Neural cell (in vitro differentiated cells): Measurements from ENCODE around the gene RBPJL. TPM values are rescaled to one million over a fixed set of nuclear protein-coding genes. Genes with fewer than 3 reads are reported as not detected.

Experiments used
- H2AFZ ChIP-seq: fragments of 200-600, 300-800 bp; sonication (generic), shearing (Covaris generic); 2 replicates; pipeline ENCODE4 v1.6.0; 2014; ENCODE audit warnings: low read depth, mild to moderate bottlenecking, antibody characterized with exemption, low read length, moderate library complexity
- H3F3A ChIP-seq: fragments of 200-600 bp; shearing (Covaris generic); 2 replicates; pipeline ENCODE4 v1.6.1; 2016; ENCODE audit warnings: mild to moderate bottlenecking, moderate library complexity, mixed read lengths, antibody characterized with exemption, low read length; ENCODE audit not compliant: insufficient read depth, poor library complexity, severe bottlenecking
- H3K27ac ChIP-seq: fragments of 200-600, 300-800 bp; sonication (generic), shearing (Covaris generic); 2 replicates; pipeline ENCODE4 v1.5.1; 2014; ENCODE audit warnings: mild to moderate bottlenecking, low read length, moderate library complexity
- H3K27me3 ChIP-seq: fragments of 300-800, 200-600 bp; sonication (generic), shearing (Covaris generic); 2 replicates; pipeline ENCODE4 v1.6.0; 2014; ENCODE audit warnings: mild to moderate bottlenecking, low read depth, low read length, moderate library complexity; ENCODE audit not compliant: insufficient read depth
- H3K36me3 ChIP-seq: fragments of 300-800, 200-600 bp; sonication (generic), shearing (Covaris generic); 2 replicates; pipeline ENCODE4 v1.5.1; 2014; ENCODE audit warnings: mild to moderate bottlenecking, antibody characterized with exemption, low read length, moderate library complexity; ENCODE audit not compliant: insufficient read depth
- H3K4me2 ChIP-seq: fragments of 300-800, 200-600 bp; sonication (generic), shearing (Covaris generic); 2 replicates; pipeline ENCODE4 v1.6.0; 2014; ENCODE audit warnings: mild to moderate bottlenecking, low read length
- H3K4me3 ChIP-seq: fragments of 300-800, 200-600 bp; sonication (generic), shearing (Covaris generic); 2 replicates; pipeline ENCODE4 v1.5.1; 2014; ENCODE audit warnings: mild to moderate bottlenecking, low read length, moderate library complexity
- H3K79me2 ChIP-seq: fragments of 200-600 bp; shearing (Covaris generic); replicated peaks from 2 replicates; pipeline ENCODE4 v1.6.0; 2014; ENCODE audit warnings: mild to moderate bottlenecking, low read length, moderate library complexity; ENCODE audit not compliant: insufficient read depth
- H3K9ac ChIP-seq: fragments of 300-800, 200-600 bp; sonication (generic), shearing (Covaris generic); 2 replicates; pipeline ENCODE4 v1.6.1; 2016; ENCODE audit warnings: mild to moderate bottlenecking, low read length, mixed read lengths
- H3K9me2 ChIP-seq: fragments of 200-600 bp; shearing (Covaris generic); 2 replicates; pipeline ENCODE4 v1.6.1; 2016; ENCODE audit warnings: mild to moderate bottlenecking, low read length, mixed read lengths; ENCODE audit not compliant: insufficient read depth
- H3K9me3 ChIP-seq: fragments of 200-600, 300-800 bp; sonication (generic), shearing (Covaris generic); 2 replicates; pipeline ENCODE4 v1.6.1; 2016; ENCODE audit warnings: mild to moderate bottlenecking, mixed run types, low read length, moderate library complexity, mixed read lengths
- H4K20me1 ChIP-seq: fragments of 200-600 bp; shearing (Covaris generic); 2 replicates; pipeline ENCODE4 v1.6.1; 2016; ENCODE audit warnings: mild to moderate bottlenecking, mixed run types; ENCODE audit not compliant: insufficient read depth
- CTCF ChIP-seq: fragments of 450-650 bp; IDR thresholded peaks from 2 replicates; pipeline ENCODE4 v1.5.1; 2014; ENCODE audit warnings: antibody characterized with exemption, mild to moderate bottlenecking, moderate library complexity; ENCODE audit not compliant: poor library complexity, severe bottlenecking
- EP300 ChIP-seq: fragments of 450-650 bp; conservative IDR thresholded peaks from 2 replicates; pipeline ENCODE4 v1.6.1; 2014; ENCODE audit warnings: antibody characterized with exemption, mild to moderate bottlenecking, moderate library complexity; ENCODE audit not compliant: poor library complexity, severe bottlenecking
- EZH2 ChIP-seq: fragments of 200-600, 300-800 bp; shearing (Covaris generic), sonication (generic); IDR thresholded peaks from 2 replicates; pipeline ENCODE4 v1.6.1; 2014; ENCODE audit warnings: antibody characterized with exemption, low read length, borderline replicate concordance, mild to moderate bottlenecking; ENCODE audit not compliant: insufficient read depth, poor library complexity, severe bottlenecking
- MXI1 ChIP-seq: fragments of 450-650 bp; conservative IDR thresholded peaks from 2 replicates; pipeline ENCODE4 v1.6.1; 2014; ENCODE audit warnings: antibody characterized with exemption, mild to moderate bottlenecking; ENCODE audit not compliant: poor library complexity, severe bottlenecking
- POLR2AphosphoS5 ChIP-seq: IDR thresholded peaks from 2 replicates; pipeline ENCODE4 v1.6.1; 2012
- RAD21 ChIP-seq: fragments of 450-650 bp; conservative IDR thresholded peaks from 2 replicates; pipeline ENCODE4 v1.6.1; 2014; ENCODE audit warnings: antibody characterized with exemption, mild to moderate bottlenecking, moderate library complexity
- REST ChIP-seq: IDR thresholded peaks from 2 replicates; pipeline ENCODE4 v1.6.1; 2012; ENCODE audit warnings: borderline replicate concordance
- SMC3 ChIP-seq: fragments of 450-650 bp; conservative IDR thresholded peaks from 2 replicates; pipeline ENCODE4 v1.6.1; 2014; ENCODE audit warnings: antibody characterized with exemption, mild to moderate bottlenecking, moderate library complexity; ENCODE audit not compliant: poor library complexity
- TAF1 ChIP-seq: IDR thresholded peaks from 2 replicates; pipeline ENCODE4 v1.6.1; 2012; ENCODE audit warnings: low read depth
- polyA plus RNA-seq: library from polyadenylated mRNA; depleted of rRNA; stranded (reverse); fragments of >200 nt; gene quantifications from 2 replicates; pipeline ENCODE4 v1.2.3, GENCODE V29; 2014

The RBPJL gene
- polyA plus RNA-seq, 1 donor from 2014 or later = not detected

- Histone ChIP-seq H3K27ac (no peak overlapping the region), H4K20me1 (no peaks in the 10 kb centered on the region), H3K9me2 (no peaks in the 10 kb centered on the region), H2AFZ (no peak overlapping the region), H3K36me3 (no peaks in the 10 kb centered on the region), H3K27me3 (peaks cover 7% of the 10 kb centered on the region), H3K4me2 (no peak overlapping the region), H3F3A (no peaks in the 10 kb centered on the region), H3K9me3 (no peaks in the 10 kb centered on the region), H3K9ac (no peak overlapping the region), H3K4me3 (no peak overlapping the region), H3K79me2 (no peaks in the 10 kb centered on the region)
- TF ChIP-seq EZH2 (no peak), CTCF (no peak), REST (no peak), POLR2AphosphoS5 (no peak), TAF1 (no peak), SMC3 (no peak), EP300 (no peak), MXI1 (no peak), RAD21 (no peak)
These were observed 18.3 kb upstream of the RBPJL start for GRCh38 chr20:45288376-45288775.

- Histone ChIP-seq H3K27me3 (peaks cover 11% of the 10 kb centered on the region), H3K9me3 (no peaks in the 10 kb centered on the region), H3F3A (no peaks in the 10 kb centered on the region), H2AFZ (no peak overlapping the region), H3K36me3 (no peaks in the 10 kb centered on the region), H3K9me2 (no peaks in the 10 kb centered on the region), H4K20me1 (no peaks in the 10 kb centered on the region), H3K4me2 (no peak overlapping the region), H3K79me2 (no peaks in the 10 kb centered on the region), H3K27ac (no peak overlapping the region), H3K4me3 (no peak overlapping the region), H3K9ac (no peak overlapping the region)
- TF ChIP-seq REST (no peak), SMC3 (no peak), CTCF (no peak), POLR2AphosphoS5 (no peak), MXI1 (no peak), TAF1 (no peak)
These were observed 17.8 kb upstream of the RBPJL start for GRCh38 chr20:45288860-45289259.
